Skeletal muscle tissue (tissue), 4 donors: Measurements from ENCODE around the gene TLK2. TPM values are rescaled to one million over a fixed set of nuclear protein-coding genes. Genes with fewer than 3 reads are reported as not detected.
"Not testable (repeated sequence)": the region's sequence is repeated elsewhere in the genome, so short reads cannot be mapped to it uniquely, and the experiment has no call there.

Experiments used
- H3K27ac ChIP-seq: one replicate; pipeline ENCODE4 v1.7.0; 2013; ENCODE audit warnings: mild to moderate bottlenecking, low read depth, low read length, inconsistent platforms
- H3K27me3 ChIP-seq, 3 donors: one replicate each; pipeline ENCODE4 v1.7.0; 2013; ENCODE audit warnings: low read length in 3 of 3; ENCODE audit not compliant: control insufficient read depth in 3 of 3, insufficient read depth in 3 of 3
- H3K36me3 ChIP-seq, 3 donors: one replicate each; pipeline ENCODE4 v1.7.0; 2013; ENCODE audit warnings: low read length in 3 of 3; ENCODE audit not compliant: control insufficient read depth in 3 of 3, insufficient read depth in 3 of 3
- H3K4me1 ChIP-seq, 3 donors: one replicate each; pipeline ENCODE4 v1.7.0; 2013; ENCODE audit warnings: low read length in 3 of 3, mild to moderate bottlenecking in 3 of 3; ENCODE audit not compliant: control insufficient read depth in 3 of 3, insufficient read depth in 3 of 3
- H3K4me3 ChIP-seq, 3 donors: one replicate each; pipeline ENCODE4 v1.7.0; 2013; ENCODE audit warnings: low read length in 3 of 3
- H3K9ac ChIP-seq, 3 donors: one replicate each; pipeline ENCODE4 v1.7.0; 2013; ENCODE audit warnings: low read length in 3 of 3, mild to moderate bottlenecking in 3 of 3, moderate library complexity in 2 of 3, low read depth in 1 of 3
- H3K9me3 ChIP-seq, 3 donors: one replicate each; pipeline ENCODE4 v1.7.0; 2013; ENCODE audit warnings: low read length in 3 of 3; ENCODE audit not compliant: control insufficient read depth in 3 of 3
- total RNA-seq: library from RNA; depleted of rRNA; stranded (reverse); fragments of >200 nt; gene quantifications from one replicate; pipeline ENCODE4 v1.2.3, GENCODE V29; 2014
- donor health status: Osteomylitis.

The TLK2 gene
- total RNA-seq, 1 donor from 2014 or later: 47.0 TPM

DNA sequence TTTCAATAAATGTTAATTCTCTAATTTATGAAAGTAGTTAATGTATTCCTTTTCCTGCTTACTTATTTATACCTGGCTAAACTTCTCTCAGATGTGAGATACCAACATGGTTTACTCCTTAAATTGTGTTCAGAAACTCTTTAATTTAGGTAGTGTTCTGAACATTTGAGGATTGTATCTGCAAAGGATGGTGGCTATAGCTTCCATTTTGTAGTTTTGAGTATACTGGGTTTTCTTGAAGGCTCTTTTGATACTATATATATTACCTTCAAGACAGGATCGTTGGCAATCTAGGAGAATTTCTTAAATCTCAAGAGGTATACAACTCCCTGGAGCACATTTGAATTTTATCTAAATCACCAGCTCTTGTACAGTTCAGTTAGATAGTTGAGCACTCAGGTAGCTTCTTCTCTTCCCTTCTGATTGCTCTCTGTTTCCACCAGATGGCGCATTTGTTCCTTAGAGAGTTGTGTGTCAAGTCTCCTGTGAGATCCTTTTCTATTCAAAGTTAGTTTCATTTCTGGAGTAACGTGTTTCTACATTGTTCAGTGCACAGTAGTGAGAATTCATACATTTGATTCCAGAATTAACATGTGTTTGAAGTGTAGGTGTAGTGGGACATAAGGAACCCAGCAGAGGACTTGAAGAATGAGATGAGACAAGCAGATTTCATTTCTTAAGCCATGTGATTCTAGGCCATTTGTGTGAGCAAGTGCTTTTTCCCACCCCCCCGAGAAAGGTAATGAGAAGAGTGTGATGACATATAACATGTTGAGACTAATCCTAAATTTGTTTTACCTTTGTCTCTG, 74.4 kb downstream of the TLK2 start:
- not testable (repeated sequence) for H3K27me3 ChIP-seq, H3K4me3 ChIP-seq, H3K9me3 ChIP-seq, H3K27ac ChIP-seq, H3K36me3 ChIP-seq, H3K4me1 ChIP-seq
- peak overlapping the region in 1 of 3 donors; percentile 50 for H3K9ac ChIP-seq

DNA sequence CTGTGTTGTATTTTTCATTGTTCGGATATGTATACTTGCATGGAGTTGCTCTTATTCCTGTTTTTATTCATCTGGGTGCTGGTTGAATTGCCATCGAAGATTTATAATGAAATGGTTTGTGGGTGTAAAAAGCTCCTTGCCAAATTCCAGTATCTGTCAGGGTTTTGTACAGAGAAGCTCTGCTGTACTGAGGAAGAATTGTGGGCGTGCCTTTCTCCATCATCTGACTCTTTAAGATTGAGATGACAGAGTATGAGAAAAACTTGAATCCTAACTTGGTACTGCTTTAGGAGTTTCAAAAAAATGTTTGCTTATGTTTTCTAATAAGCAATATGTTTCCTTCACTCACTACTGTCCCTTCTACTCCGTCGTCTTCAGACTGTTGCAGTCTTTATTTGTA, 78.9 kb downstream of the TLK2 start:
- not testable (repeated sequence) for H3K9ac ChIP-seq, H3K4me3 ChIP-seq, H3K36me3 ChIP-seq, H3K27me3 ChIP-seq, H3K4me1 ChIP-seq, H3K27ac ChIP-seq, H3K9me3 ChIP-seq

DNA sequence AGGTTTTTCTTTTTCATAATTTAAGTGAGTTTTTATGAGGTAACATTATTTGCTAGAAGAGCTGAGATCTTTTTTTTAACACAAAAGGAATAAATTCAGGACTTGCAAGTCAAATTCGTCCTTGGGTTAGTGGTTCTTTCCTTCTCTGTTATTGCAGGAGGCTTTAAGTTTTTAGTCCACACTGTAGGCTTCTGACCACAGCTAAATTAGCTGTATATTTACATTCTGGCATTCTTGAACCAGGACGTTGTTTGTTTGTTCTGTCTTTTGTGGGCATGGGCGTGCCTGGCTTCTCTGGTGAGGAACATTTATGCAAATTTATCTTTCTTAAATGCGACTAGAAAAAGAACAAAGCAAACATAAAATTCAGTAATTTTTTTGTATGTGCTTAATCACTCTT, 80.3 kb downstream of the TLK2 start:
- H3K9me3 ChIP-seq, H3K4me1 ChIP-seq, H3K27ac ChIP-seq, H3K36me3 ChIP-seq, H3K9ac ChIP-seq, H3K27me3 ChIP-seq, H3K4me3 ChIP-seq: not testable (repeated sequence)

DNA sequence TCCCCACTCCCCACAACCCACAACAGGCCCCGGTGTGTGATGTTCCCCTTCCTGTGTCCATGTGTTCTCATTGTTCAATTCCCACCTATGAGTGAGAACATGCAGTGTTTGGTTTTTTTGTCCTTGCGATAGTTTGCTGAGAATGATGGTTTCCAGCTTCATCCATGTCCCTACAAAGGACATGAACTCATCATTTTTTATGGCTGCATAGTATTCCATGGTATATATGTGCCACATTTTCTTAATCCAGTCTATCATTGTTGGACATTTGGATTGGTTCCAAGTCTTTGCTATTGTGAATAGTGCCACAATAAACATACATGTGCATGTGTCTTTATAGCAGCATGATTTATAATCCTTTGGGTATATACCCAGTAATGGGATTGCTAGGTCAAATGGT, 82.3 kb downstream of the TLK2 start:
- H3K36me3 ChIP-seq, H3K4me1 ChIP-seq, H3K4me3 ChIP-seq, H3K27me3 ChIP-seq, H3K9ac ChIP-seq, H3K27ac ChIP-seq, H3K9me3 ChIP-seq: not testable (repeated sequence)

DNA sequence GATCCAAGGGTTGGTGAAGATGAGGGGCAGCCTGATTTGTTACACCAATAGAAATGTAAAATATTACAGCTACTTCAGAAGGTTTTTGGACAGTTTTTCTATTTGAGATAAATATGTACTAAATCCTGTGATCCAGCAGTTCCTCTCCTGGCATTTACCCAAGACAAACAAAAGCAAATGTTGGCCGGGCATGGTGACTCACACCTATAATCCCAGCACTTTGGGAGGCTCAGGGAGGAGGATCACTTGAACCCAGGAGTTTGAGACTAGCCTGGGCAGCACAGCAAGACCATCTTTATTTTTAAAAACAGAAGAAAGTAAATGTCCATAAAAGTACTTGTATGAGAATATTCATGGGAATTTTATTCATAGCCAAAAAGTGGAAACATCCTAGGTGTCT, 84.0 kb downstream of the TLK2 start:
- H3K36me3 ChIP-seq: peaks cover 8 to 14% (median 12%) of the 10 kb centered on the region in 3 donors
- H3K9ac ChIP-seq: no peak overlapping the region
- H3K9me3 ChIP-seq: no peaks in the 10 kb centered on the region
- no peaks in the 10 kb centered on the region for H3K4me1 ChIP-seq
- H3K27ac ChIP-seq: no peak overlapping the region
- no peak overlapping the region for H3K4me3 ChIP-seq
- no peaks in the 10 kb centered on the region for H3K27me3 ChIP-seq

DNA sequence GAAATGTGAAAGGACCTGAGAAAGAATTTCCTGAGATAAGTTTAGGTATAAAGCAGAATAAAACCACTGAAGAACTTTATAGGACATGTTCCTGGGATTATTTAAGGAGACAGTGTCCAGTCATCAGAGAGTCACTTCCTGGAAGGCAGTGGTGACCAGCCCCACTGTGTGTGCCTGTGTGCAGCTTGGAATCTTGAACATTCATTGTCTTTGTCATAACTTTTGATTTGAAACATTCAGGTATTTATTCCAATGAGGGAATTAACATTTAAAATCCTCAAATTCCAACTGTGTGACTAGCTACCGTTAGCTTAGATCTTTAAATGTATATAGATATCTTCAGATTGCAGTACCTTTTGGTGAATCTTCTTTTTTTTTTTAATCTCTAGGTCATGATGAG, 87.2 kb downstream of the TLK2 start:
- Histone ChIP-seq H3K9me3 (no peaks in the 10 kb centered on the region), H3K27me3 (no peaks in the 10 kb centered on the region), H3K4me1 (no peaks in the 10 kb centered on the region), H3K4me3 (no peak overlapping the region), H3K9ac (no peak overlapping the region), H3K36me3 (peaks cover 11 to 20% (median 12%) of the 10 kb centered on the region in 3 donors), H3K27ac (no peak overlapping the region)

DNA sequence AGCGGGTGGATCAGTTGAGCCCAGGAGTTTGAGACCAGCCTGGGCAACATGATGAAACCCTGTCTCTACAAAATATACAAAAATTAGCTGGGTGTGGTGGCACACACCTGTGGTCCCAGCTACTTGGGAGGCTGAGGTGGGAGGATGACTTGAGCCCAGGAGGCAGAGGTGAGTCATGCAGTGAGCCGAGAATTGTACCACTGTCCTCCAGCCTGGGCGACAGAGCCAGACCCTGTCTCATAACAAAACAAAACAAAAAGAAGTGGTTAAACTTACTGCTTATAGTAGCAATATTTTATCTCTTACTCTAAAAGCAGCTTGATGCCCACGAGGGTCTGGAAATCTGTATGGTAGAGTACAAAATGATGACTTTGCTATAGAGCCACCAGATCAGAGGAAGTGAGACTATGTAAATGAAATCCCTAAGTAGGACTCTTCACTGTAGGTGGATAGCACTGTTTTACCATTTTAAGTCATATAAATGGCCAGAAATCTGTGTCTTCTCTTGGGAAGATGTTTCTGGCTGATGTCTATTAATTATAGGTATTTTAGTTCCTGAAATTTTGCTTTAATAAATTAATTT, 88.5 kb downstream of the TLK2 start:
- H3K27me3 ChIP-seq: no peaks in the 10 kb centered on the region
- H3K9ac ChIP-seq: no peak overlapping the region
- H3K36me3 ChIP-seq: peaks cover 11 to 20% (median 12%) of the 10 kb centered on the region in 3 donors
- H3K9me3 ChIP-seq: no peaks in the 10 kb centered on the region
- no peak overlapping the region for H3K27ac ChIP-seq
- no peak overlapping the region for H3K4me3 ChIP-seq
- no peaks in the 10 kb centered on the region for H3K4me1 ChIP-seq

DNA sequence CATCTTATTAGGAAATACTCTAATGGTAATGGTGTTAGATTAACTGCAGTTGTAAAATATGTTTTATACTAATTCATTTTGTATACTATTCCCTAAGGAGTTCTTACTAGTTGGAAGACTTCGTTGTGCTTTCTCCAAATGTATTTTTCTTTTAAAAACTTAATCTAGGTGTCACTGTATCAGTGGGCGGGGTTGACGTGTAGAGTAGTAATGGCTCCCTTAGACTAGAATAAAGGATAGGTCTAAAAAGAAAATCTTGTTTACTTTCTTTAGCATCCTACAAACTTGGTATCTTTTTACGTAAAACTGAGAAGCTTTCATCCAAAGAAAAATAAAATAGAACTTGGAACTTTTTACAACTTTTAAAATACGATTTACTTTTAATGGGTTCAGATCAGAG, 93.9 kb downstream of the TLK2 start:
- Histone ChIP-seq H3K4me1 (peaks cover 0 to 5% (median 0%) of the 10 kb centered on the region in 3 donors), H3K36me3 (peaks cover 8 to 24% (median 22%) of the 10 kb centered on the region in 3 donors), H3K9ac (no peak overlapping the region), H3K27ac (peak overlapping the region; percentile 66), H3K4me3 (no peak overlapping the region), H3K9me3 (no peaks in the 10 kb centered on the region), H3K27me3 (no peaks in the 10 kb centered on the region)

DNA sequence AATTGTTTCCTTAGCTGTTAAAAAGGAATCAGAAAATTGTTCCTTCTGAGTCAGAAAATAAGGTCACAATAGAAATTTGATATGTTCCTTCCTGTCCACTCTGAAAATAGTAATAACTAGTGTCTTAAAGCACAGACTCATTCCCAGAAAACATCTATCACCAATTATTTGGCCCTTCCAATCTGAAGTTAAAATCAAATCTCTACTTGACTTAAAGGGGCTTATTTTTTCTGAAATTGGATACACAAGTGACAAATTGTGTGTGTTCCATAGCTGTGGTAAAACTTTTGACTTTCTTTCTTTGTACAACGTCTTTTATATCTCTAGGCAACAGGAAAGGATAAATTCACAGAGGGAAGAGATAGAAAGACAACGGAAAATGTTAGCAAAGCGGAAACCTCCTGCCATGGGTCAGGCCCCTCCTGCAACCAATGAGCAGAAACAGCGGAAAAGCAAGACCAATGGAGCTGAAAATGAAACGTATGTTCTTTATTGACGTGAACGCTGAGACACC, 94.3 kb downstream of the TLK2 start:
- H3K27ac ChIP-seq: peak overlapping the region; percentile 66

DNA sequence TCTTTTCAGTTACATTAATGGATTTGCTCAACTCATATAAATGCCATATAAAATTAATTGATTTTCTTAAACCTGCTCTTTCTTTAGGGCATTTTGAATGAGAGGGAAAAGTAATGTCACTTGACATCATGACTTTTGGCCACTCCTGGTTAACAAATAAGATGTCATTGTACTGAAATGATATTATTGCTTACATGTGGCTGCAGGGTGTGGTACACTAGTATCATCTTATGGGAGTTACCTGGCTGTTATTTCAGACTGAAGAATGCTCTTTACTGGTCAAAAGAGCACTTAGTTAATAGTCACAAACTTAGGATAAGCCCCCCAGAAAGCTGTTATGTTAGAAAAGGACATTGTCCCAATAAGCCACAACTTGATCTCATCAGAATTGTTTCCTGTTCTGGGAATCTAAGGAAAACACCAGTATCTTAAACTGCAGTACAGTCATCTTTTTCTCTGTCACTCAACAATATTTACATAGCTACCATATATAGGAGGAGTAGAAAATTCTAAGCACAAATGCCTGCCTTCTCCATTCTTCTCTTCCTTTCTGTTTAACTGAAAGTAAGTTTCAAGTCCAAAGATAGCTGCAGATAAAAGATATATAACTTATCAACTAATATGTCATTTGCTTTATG, 95.0 kb downstream of the TLK2 start:
- Histone ChIP-seq H3K9ac (no peak overlapping the region), H3K27me3 (no peaks in the 10 kb centered on the region), H3K4me3 (no peak overlapping the region), H3K36me3 (peaks cover 8 to 25% (median 24%) of the 10 kb centered on the region in 3 donors), H3K4me1 (peaks cover 0 to 5% (median 0%) of the 10 kb centered on the region in 3 donors), H3K27ac (peak overlapping the region; percentile 66), H3K9me3 (no peaks in the 10 kb centered on the region)

More for the DNA sequence above, 94.3 kb downstream of the TLK2 start:
- Histone ChIP-seq H3K27me3 (no peaks in the 10 kb centered on the region), H3K9ac (no peak overlapping the region), H3K4me3 (no peak overlapping the region), H3K9me3 (no peaks in the 10 kb centered on the region), H3K4me1 (peaks cover 0 to 5% (median 0%) of the 10 kb centered on the region in 3 donors), H3K36me3 (peaks cover 8 to 25% (median 24%) of the 10 kb centered on the region in 3 donors)
